Left ventricle myocardium inferior (tissue), 1 donor: Measurements from ENCODE around the gene SEMA4D. TPM values are rescaled to one million over a fixed set of nuclear protein-coding genes. Genes with fewer than 3 reads are reported as not detected.

Source experiments
- DNase-seq: peaks from one replicate; pipeline ENCODE4 v3.0.0-alpha.2; 2020
- H3K27ac ChIP-seq: fragments of 200-600 bp; replicated peaks from 2 replicates; pipeline ENCODE4 v1.8.0; 2021
- H3K27me3 ChIP-seq: fragments of 200-600 bp; 2 replicates; pipeline ENCODE4 v1.8.0; 2021; ENCODE audit warnings: low read depth
- H3K36me3 ChIP-seq: fragments of 200-600 bp; 2 replicates; pipeline ENCODE4 v1.8.0; 2021
- H3K4me1 ChIP-seq: fragments of 200-600 bp; 2 replicates; pipeline ENCODE4 v1.8.0; 2021
- H3K4me3 ChIP-seq: fragments of 200-600 bp; 2 replicates; pipeline ENCODE4 v1.8.0; 2021; ENCODE audit warnings: mild to moderate bottlenecking, moderate library complexity
- H3K9me3 ChIP-seq: fragments of 200-600 bp; replicated peaks from 2 replicates; pipeline ENCODE4 v1.8.0; 2021
- CTCF ChIP-seq: fragments of 200-600 bp; IDR thresholded peaks from 2 replicates; pipeline ENCODE4 v1.8.0; 2021; ENCODE audit warnings: antibody characterized with exemption, mild to moderate bottlenecking, borderline replicate concordance
- intact Hi-C: fragments of 100-400 bp; cut with micrococcal nuclease; formaldehyde crosslinking; loops from one replicate; pipeline ENCODE4 v1.11.0; 2022
- microRNA-seq: library from miRNA; unstranded; fragments of <30 nt; microRNA quantifications from one replicate; pipeline ENCODE4 v1.2.0, GENCODE V29; 2020
- total RNA-seq: library from RNA; stranded (reverse); fragmentation: NEBNext Ultra II Directional; extraction: Animal tissue kit (Norgen Biotek cat#: 25700); gene quantifications from one replicate; pipeline ENCODE4 v1.2.1, GENCODE V29; 2021
- donor health status: DM: no; HTN: yes; CAD: no; lungs with severe emphysema.

SEMA4D gene
- total RNA-seq, 1 donor from 2014 or later = 17.1 TPM

DNA sequence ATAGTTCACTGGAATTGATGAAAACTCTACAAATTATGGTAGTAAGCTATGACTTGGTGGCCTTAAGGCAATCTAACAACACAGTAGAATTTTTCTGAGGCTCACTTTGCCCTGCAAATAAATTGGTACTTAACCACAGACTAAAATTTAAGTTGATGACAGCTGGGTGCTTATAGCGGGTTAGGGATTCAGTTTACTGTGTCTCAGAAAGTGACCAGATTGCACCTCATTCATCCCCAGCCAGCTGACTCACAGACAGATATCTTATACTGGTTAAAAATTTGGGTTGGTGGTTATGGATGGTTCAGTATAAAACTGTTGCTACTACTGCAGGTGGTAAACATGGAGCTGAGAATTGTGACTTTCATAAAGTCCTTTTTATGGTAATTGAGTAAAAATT, 184.1 kb downstream of the SEMA4D start:
- H3K4me1 ChIP-seq = peaks cover 49% of the 10 kb centered on the region
- H3K27me3 ChIP-seq = no peaks in the 10 kb centered on the region
- no peak for DNase-seq
- no peaks in the 10 kb centered on the region for H3K9me3 ChIP-seq
- no peak overlapping the region for H3K27ac ChIP-seq
- H3K4me3 ChIP-seq = no peak overlapping the region
- no peaks in the 10 kb centered on the region for H3K36me3 ChIP-seq
- intact Hi-C loops = no loop called here
- TF ChIP-seq CTCF = no peak

DNA sequence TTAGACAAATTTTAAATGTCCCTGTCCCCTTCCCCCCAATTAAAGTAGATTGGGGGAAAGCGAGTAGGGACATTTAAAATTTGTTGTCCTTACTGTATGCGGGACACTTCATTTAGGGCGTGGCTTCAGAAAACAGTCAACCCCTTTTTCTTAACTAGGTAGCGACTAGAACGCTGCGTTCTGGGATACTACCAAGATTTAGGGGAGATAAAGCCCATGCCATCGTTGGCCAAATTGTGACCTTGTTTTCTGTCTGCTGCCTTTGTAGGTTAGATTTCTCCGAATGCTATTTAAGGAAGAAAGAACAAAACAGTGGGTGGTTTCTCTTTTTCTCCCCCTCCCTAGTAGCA, 185.7 kb downstream of the SEMA4D start:
- no peak for DNase-seq

GRCh38 chr9:89311346-89312221, 186.3 kb downstream of the SEMA4D start:
- Histone ChIP-seq H3K4me1 (peaks cover 37% of the 10 kb centered on the region), H3K27me3 (no peaks in the 10 kb centered on the region), H3K36me3 (peaks cover 7% of the 10 kb centered on the region), H3K4me3 (peak overlapping the region; percentile 91), H3K27ac (peak overlapping the region; percentile 57), H3K9me3 (no peaks in the 10 kb centered on the region)
- intact Hi-C loops = no loop called here
- no peak for TF ChIP-seq CTCF
- DNase-seq = peak; percentile 23

More for the DNA sequence above, 185.7 kb downstream of the SEMA4D start:
- Histone ChIP-seq H3K4me1 (peaks cover 38% of the 10 kb centered on the region), H3K27me3 (no peaks in the 10 kb centered on the region), H3K36me3 (peaks cover 7% of the 10 kb centered on the region), H3K27ac (no peak overlapping the region), H3K9me3 (no peaks in the 10 kb centered on the region), H3K4me3 (peak overlapping the region; percentile 91)
- TF ChIP-seq CTCF = no peak
- intact Hi-C loops = no loop called here

Small RNA genes within 50 kb of the gene (microRNA-seq; reads per million reads assigned to microRNA genes)
- gene MIR3153 = not detected

Other genes starting within 250 kb of the SEMA4D start
- 11.6 TPM for gene CKS2, start 186.9 kb downstream of the SEMA4D start, total RNA-seq
- 13.8 TPM for gene SECISBP2, start 179.6 kb downstream of the SEMA4D start, total RNA-seq
- 44.5 TPM for gene GADD45G, start 106.9 kb upstream of the SEMA4D start, total RNA-seq